Thyroid gland (tissue), 4 donors: ENCODE results near the gene REXO1.

Experiments used
- POLR2A ChIP-seq, 2 donors: fragments of 450-650 bp; IDR thresholded peaks; one replicate each; pipeline ENCODE4 v1.6.1; 2017; ENCODE audit warnings: antibody characterized with exemption in 2 of 2, mild to moderate bottlenecking in 2 of 2, moderate library complexity in 1 of 2
- TF ChIP-seq, protein P1 (sequence below), 6 experiments: fragments of 200-600 bp in 3 of 6; fragments of 450-650 bp in 3 of 6; sonication (generic) in 3 of 6; IDR thresholded peaks; one replicate each; pipeline ENCODE4 v1.5.1; 2016 to 2019; ENCODE audit warnings: antibody characterized with exemption in 6 of 6, mild to moderate bottlenecking in 2 of 6, inconsistent platforms in 1 of 6, moderate library complexity in 1 of 6

DNA sequence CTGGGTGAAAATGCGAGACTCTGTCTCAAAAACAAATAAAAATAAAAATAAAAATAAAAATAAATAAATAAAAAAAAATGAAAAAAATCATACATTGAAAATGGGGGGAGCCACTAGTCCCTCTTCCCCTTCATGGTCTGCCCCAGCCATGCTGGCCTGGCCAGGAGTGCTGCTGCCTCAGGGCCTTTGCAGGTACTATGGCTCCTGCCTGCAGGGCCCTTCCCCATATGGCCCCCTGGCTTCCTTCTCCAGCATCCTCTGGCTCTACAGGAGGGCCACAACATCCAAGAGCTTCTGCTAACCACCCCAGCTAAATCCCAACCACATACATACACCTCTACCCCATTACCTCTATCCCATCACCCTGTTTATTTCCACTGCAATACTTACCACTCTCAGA is 41.6 kb upstream of the REXO1 start:
- TF ChIP-seq, protein P1, sequence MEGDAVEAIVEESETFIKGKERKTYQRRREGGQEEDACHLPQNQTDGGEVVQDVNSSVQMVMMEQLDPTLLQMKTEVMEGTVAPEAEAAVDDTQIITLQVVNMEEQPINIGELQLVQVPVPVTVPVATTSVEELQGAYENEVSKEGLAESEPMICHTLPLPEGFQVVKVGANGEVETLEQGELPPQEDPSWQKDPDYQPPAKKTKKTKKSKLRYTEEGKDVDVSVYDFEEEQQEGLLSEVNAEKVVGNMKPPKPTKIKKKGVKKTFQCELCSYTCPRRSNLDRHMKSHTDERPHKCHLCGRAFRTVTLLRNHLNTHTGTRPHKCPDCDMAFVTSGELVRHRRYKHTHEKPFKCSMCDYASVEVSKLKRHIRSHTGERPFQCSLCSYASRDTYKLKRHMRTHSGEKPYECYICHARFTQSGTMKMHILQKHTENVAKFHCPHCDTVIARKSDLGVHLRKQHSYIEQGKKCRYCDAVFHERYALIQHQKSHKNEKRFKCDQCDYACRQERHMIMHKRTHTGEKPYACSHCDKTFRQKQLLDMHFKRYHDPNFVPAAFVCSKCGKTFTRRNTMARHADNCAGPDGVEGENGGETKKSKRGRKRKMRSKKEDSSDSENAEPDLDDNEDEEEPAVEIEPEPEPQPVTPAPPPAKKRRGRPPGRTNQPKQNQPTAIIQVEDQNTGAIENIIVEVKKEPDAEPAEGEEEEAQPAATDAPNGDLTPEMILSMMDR (IDR thresholded peaks at IDR 0.05), result no peak
- no peak for TF ChIP-seq POLR2A (IDR thresholded peaks at IDR 0.05)
